ENCODE measurements around the gene AURKAIP1.

AURKAIP1 gene

GRCh38 chr1:1381294-1381693, 6.3 kb upstream of the AURKAIP1 start:
- Histone ChIP-seq H3K27me3 (no peaks in the 10 kb centered on the region), H3K27ac (no peak overlapping the region), H3K36me3 (peaks cover 19% of the 10 kb centered on the region), H3K4me3 (ENCODE audit: low read depth in 1 of 2, low read length in 1 of 2) (no peak overlapping the region), H3K4me1 (ENCODE audit: control insufficient read depth in 1 of 2, insufficient read depth in 1 of 2, low read depth in 1 of 2, low read length in 1 of 2) (no peaks in the 10 kb centered on the region), H3K9me3 (no peaks in the 10 kb centered on the region)
- TF ChIP-seq CTCF (IDR thresholded peaks at IDR 0.05), result no peak

- TF ChIP-seq CTCF (IDR thresholded peaks at IDR 0.05), result no peak
- no peak overlapping the region for H3K4me3 ChIP-seq (ENCODE audit: low read depth in 1 of 2, low read length in 1 of 2)
Measured at GRCh38 chr1:1380860-1381259, 5.9 kb upstream of the AURKAIP1 start.

DNA sequence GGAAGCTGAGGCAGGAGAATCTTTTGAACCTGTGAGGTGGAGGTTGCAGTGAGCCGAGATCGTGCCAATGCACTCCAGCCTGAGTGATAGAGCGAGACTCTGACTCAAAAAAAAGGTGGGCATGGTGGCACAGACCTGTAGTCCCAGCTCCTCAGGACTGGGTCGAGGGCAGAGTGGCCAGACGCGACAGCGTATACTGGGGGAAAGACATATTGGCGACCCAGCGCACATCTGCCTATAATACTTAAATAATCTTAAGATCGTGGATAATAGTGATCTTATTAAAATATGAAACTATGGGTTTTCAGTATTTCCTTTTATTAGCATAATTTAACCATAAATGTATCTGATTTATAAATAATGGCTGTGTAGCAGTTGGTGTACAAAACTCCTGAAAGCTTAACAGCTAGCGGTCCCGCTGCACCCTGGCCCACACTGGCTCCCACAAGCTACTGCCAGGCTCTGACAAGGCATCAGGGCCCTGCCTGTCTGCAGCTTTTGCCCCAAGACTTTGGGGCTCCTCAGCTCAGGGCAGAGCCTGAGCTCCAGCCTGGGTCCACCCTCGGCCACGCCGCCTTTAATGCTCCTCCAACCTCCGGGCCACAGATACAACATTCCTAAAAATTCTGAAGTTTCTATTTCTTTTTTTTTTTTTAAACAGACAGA, 2.7 kb upstream of the AURKAIP1 start:
- Histone ChIP-seq H3K9me3 (no peaks in the 10 kb centered on the region), H3K4me3 (ENCODE audit: low read depth in 1 of 2, low read length in 1 of 2) (no peak overlapping the region), H3K4me1 (ENCODE audit: control insufficient read depth in 1 of 2, insufficient read depth in 1 of 2, low read depth in 1 of 2, low read length in 1 of 2) (peaks cover 10 to 14% of the 10 kb centered on the region in 2 experiments), H3K27me3 (no peaks in the 10 kb centered on the region), H3K27ac (no peak overlapping the region), H3K36me3 (peaks cover 24% of the 10 kb centered on the region)
- no peak for TF ChIP-seq CTCF (IDR thresholded peaks at IDR 0.05)

More at GRCh38 chr1:1380860-1381259, 5.9 kb upstream of the AURKAIP1 start:
- Histone ChIP-seq H3K36me3 (peaks cover 15% of the 10 kb centered on the region), H3K4me1 (ENCODE audit: control insufficient read depth in 1 of 2, insufficient read depth in 1 of 2, low read depth in 1 of 2, low read length in 1 of 2) (no peaks in the 10 kb centered on the region), H3K27ac (no peak overlapping the region), H3K27me3 (no peaks in the 10 kb centered on the region), H3K9me3 (no peaks in the 10 kb centered on the region)

DNA sequence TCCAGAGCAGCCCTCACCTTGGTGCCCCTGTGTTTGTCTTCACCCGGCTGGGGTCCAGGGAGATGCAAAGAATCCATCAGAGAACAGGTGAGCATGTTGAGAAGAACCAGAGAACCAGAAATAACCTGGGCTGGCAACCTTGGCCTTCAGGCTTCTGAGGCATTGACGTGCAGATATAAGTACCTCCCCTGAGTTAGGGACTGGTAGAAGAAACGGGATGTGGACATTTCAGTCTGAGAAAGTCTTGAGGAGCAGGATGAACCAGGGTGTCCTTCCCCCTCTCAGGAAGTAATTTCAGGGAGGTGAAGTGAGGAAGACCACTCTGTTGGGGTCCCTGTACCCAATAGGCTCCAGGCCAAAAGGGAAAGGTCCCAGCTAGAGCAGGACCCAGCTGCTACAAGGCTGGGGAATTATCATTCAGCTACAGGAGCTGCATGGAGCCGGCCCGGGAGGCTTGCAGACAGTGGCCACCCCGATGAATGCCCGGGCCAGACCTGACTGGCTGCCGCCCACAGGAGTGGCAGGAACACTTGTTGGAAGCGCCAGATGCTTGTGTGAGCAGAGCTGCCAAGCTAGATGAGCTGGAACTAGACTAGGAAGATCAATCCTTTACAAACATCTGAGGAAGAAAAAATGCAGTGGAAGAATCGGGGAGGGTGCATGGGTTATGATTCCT, 1.7 kb upstream of the AURKAIP1 start:
- TF ChIP-seq CTCF (IDR thresholded peaks at IDR 0.05), result no peak
- Histone ChIP-seq H3K4me3 (ENCODE audit: low read depth in 1 of 2, low read length in 1 of 2) (no peak overlapping the region), H3K27me3 (no peaks in the 10 kb centered on the region), H3K27ac (peak overlapping the region; percentile 89), H3K4me1 (ENCODE audit: control insufficient read depth in 1 of 2, insufficient read depth in 1 of 2, low read depth in 1 of 2, low read length in 1 of 2) (peaks cover 17 to 23% of the 10 kb centered on the region in 2 experiments), H3K36me3 (peaks cover 24% of the 10 kb centered on the region), H3K9me3 (no peaks in the 10 kb centered on the region)

DNA sequence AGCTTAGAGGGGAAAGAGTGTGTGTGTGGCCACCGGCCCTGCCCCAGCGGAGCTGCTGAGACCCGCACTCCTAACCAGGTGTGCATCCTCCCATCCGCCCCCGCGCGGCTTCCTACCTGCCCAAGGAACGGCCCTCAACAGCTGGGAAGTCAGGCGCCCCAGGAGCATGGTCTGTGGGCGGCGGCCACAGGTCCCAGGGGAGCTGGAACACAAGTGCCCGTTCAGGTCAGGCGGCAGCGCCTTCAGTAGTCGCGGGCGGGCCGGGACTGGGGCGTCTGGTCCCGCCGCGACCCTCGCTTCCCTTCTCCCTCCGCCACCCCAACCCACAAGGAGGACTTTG, 448 bp downstream of the AURKAIP1 start:
- Histone ChIP-seq H3K27me3 (peaks cover 3% of the 10 kb centered on the region), H3K9me3 (no peaks in the 10 kb centered on the region), H3K4me3 (ENCODE audit: low read depth in 1 of 2, low read length in 1 of 2) (peak overlapping the region; percentile 92 to 93), H3K27ac (peak overlapping the region; percentile 89), H3K4me1 (ENCODE audit: control insufficient read depth in 1 of 2, insufficient read depth in 1 of 2, low read depth in 1 of 2, low read length in 1 of 2) (peaks cover 20 to 28% of the 10 kb centered on the region in 2 experiments), H3K36me3 (peaks cover 20% of the 10 kb centered on the region)
- TF ChIP-seq CTCF (IDR thresholded peaks at IDR 0.05), result no peak
